A673 (cell line): ENCODE data around the gene RBM20.

ENCODE experiments used
- EZH2 ChIP-seq: fragments of 200-600 bp; sonication (generic); IDR thresholded peaks from 2 replicates; pipeline ENCODE4 v1.6.1; 2017; ENCODE audit warnings: borderline replicate concordance, low read depth, mild to moderate bottlenecking, mixed read lengths, antibody characterized with exemption, low read length; ENCODE audit not compliant: poor library complexity, severe bottlenecking
- TF ChIP-seq, protein P1 (sequence below): fragments of 300-800, 200-600 bp; sonication (generic); conservative IDR thresholded peaks from 2 replicates; pipeline ENCODE4 v1.5.1; 2017; ENCODE audit warnings: low read depth, mild to moderate bottlenecking, antibody characterized with exemption, low read length, moderate library complexity, mixed read lengths

DNA sequence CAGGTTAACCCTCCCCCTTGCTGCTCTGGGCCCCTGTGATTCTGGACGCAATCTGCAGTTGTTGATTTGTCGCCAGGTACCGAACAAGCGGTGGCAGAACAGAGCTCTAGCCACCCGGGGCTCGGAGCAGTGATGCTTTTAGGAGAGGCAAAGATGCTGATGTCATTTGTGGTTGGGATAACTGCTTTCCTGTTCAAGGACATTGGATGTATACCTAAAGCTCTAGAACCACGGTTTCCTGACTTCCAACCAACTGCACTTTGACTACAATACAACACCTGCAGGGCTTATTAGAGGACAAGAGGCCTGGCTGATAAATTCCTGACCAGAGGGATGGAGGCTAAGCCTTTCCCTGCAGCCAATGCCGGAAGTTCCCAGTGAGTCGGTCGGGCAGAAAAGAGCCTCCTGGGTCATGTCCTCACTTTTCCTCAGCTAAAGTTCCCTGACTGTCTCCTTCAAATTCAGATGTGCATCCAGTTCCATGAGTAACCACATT lies 6.5 kb upstream of the RBM20 start:
- TF ChIP-seq EZH2, result no peak
- TF ChIP-seq, protein P1, sequence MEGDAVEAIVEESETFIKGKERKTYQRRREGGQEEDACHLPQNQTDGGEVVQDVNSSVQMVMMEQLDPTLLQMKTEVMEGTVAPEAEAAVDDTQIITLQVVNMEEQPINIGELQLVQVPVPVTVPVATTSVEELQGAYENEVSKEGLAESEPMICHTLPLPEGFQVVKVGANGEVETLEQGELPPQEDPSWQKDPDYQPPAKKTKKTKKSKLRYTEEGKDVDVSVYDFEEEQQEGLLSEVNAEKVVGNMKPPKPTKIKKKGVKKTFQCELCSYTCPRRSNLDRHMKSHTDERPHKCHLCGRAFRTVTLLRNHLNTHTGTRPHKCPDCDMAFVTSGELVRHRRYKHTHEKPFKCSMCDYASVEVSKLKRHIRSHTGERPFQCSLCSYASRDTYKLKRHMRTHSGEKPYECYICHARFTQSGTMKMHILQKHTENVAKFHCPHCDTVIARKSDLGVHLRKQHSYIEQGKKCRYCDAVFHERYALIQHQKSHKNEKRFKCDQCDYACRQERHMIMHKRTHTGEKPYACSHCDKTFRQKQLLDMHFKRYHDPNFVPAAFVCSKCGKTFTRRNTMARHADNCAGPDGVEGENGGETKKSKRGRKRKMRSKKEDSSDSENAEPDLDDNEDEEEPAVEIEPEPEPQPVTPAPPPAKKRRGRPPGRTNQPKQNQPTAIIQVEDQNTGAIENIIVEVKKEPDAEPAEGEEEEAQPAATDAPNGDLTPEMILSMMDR, result no peak
